Measurements from ENCODE around the gene PLEK.

- TF ChIP-seq CTCF (IDR thresholded peaks at IDR 0.05) (no peak), POLR2AphosphoS5 (IDR thresholded peaks at IDR 0.05; ENCODE audit: insufficient read depth in 1 of 2, low read depth in 1 of 2) (no peak), POLR2A (IDR thresholded peaks at IDR 0.05) (no peak)
Measured at GRCh38 chr2:68441994-68442322, 76.9 kb downstream of the PLEK start.

All from vagina (tissue), 2 donors.